HG03558 (cell line): ENCODE data around the gene AJM1.
"Not testable (repeated sequence)": the region's sequence is repeated elsewhere in the genome, so short reads cannot be mapped to it uniquely, and the experiment has no call there.

ENCODE experiments used
- ATAC-seq: cut with Tn5 transposase; IDR thresholded peaks from one replicate; pipeline ENCODE4 v1.9.1; 2021; ENCODE audit warnings: moderate number of reproducible peaks; ENCODE audit not compliant: unreplicated experiment; ENCODE audit errors: extremely low read depth

Gene AJM1

DNA sequence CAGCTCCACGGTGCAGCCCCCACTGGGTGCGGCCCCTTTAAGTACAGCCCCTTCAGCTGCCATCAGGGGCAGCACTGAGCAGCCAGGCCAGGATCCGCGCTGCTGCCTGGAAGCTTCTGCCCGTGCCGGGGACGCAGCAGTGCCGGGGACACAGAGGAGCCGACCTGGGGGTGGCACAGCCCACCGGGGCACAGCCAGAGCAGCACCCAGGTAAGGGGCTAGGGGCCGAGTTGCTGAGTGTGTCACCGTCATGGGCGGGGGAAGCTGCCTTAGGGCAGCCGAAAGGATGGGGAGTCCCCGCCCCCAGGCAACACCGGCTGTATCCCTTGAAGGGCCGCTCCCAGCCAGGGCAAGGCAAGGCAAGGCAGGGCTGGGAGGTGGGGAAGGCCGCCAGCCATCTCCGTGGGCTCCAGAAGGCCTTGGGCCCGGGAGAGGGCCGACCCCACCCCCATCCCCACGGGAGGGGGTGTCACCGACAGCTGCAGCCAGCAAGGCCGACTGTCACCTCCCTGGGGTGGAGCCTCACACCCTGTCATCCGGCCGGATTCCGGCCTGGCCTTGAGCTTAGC lies at the start of gene AJM1:
Gene AJM1 (plus strand): TSS at position 99 of the 569 bp plus-strand sequence. CDS start 1,937 bp downstream, outside the sequence.
- ATAC-seq = not testable (repeated sequence)

DNA sequence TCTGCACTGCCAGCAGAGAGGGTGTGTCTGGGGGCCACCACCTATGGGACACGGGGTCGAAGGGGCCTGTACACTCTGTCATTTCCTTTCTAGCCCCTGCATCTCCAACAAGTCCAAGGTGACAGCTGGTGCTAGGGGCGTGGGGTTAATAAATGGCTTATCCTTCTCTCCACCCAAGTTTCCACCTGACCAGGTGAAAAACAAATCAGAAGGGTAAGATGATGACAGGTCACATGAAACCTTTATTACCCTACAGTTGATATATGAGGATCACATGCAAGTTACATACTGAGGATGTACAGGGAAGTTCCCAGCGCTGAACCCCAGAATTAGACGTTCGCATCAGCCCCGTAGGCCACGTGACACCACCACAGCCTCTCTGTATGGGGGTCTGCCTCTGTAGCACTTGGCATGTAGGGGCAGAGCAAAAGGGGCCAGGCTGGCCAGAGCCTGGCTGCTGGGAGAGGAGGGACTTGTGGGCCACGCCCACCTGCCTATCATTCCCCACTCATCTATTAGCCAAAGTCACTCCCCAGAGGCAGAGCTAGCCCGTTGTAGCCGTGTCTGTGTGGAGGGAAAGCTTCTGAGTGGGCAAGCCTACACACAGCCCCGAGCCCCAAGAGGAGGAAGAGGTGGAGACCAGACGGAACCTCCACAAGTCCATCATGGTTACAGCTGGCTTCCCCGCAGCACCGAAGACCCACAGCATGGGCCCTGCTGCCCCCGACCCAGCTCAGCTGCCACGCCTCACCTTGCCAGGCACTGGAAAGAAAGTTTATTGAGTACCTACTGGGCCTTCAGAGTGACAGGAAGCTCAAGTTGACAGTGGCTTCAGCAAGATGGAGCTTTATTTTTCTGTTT lies 49.0 kb upstream of the AJM1 start:
- ATAC-seq = no peak

DNA sequence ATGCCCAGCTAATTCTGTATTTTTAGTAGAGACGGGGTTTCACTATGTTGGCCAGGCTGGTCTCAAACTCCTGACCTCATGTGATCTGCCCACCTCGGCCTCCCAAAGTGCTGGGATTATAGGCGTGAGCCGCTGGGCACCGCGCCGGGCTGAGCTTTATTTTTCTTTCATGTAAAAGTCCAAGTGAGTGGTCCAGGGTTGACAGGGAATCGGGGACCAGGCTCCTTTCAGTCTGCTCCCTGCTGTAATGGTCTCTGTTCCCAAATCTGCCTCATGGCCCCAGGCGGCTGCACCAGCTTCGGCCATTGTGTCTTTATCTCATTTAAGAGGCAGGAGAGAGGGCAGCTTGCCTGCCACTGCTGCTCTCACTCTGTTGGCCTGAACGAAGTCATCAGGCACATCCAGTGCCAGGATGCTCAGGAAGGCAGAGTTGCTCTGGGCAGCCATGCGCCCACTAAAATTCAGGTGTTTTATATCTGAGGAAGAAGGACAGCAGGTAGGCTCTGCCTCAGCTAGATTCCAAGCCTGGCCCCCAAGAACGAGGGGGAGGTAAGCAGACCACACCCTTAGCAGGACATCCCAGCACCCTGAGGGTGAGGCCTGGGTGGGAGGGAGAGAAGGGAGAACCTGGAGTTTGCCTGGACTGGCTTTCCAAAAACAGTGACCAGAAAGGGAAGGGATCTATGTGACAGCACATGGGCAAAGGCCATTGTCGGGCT lies 47.8 kb upstream of the AJM1 start:
- ATAC-seq = no peak

DNA sequence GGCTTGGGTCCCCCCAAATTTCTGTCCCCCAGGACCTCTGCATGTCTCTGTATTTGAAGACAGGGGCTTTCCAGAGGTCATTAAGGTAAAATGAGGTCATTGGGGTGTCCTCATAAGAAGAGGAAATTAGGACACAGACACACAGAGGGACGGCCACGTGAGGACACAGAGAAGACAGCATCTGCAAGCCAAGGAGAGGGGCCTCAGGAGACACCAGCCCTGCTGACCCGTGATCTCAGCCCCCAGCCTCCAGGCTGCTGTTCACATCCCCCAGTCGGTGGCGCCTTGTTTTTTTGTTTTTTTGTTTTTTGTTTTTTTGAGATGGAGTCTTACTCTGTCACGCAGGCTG lies 47.3 kb upstream of the AJM1 start:
- ATAC-seq = no peak

DNA sequence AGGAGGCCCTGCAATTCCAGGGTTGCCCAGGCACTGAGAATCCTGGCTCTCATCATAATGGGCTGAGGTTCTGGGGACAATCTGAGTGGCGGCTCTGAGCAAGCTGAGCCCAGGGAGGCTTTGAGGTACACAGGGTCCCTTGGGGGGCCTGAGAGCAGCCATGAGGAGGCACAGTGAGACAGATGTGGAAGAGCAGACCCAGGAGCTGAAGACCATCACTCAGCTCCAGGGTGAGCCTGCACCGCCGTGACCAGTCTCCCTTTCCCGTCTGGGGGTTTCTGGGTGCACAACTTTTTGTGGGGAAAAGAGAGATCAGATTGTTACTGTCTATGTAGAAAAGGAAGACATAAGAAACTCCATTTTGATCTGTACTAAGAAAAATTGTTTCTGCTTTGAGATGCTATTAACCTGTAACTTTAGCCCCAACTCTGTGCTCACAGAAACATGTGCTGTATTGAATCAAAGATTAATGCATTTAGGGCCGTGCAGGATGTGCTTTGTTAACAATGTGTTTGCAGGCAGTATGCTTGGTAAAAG lies 46.0 kb upstream of the AJM1 start, which contains the start of gene CCDC183:
Gene CCDC183 (plus strand): TSS at position 101 of the 537 bp plus-strand sequence. CDS start 60 bp downstream, at position 161.
- ATAC-seq = no peak

DNA sequence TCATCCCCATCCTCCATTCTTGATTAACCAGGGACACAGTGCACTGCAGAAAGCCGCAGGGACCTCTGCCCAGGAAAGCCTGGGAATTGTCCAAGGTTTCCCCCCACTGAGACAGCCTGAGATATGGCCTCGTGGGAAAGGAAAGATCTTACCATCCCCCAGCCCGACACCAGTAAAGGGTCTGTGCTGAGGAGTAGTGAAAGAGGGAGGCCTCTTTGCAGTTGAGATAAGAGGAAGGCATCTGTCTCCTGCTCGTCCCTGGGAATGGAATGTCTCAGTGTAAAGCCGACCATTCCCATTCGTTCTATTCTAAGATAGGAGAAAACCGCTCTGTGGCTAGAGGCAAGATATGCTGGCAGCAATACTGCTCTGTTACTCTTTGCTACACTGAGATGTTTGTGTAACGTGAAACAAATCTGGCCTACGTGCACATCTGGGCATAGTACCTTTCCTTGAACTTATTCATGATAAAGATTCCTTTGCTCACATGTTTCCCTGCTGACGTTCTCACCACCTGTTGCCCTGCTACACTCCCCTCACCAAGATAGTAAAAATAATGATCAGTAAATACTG lies 45.4 kb upstream of the AJM1 start:
- ATAC-seq = not testable (repeated sequence)

DNA sequence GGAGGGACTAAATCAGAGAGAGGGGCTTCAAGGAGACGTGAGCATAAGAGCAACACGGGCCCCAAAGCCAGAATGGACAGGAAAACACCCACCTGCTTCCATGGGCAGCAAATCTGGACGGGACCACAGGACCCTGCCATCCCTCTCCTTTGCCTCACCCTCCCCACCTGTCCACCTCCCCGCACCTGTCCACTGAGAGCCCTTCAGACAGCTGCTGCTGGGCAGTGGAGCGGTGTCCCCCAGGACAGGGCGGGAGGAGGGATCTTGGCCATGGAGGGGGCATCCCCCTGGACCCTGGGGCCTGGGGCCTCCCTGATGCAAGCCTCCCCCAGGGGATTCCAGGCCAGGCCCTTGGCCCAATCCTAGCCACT lies 43.6 kb upstream of the AJM1 start:
- ATAC-seq = no peak

DNA sequence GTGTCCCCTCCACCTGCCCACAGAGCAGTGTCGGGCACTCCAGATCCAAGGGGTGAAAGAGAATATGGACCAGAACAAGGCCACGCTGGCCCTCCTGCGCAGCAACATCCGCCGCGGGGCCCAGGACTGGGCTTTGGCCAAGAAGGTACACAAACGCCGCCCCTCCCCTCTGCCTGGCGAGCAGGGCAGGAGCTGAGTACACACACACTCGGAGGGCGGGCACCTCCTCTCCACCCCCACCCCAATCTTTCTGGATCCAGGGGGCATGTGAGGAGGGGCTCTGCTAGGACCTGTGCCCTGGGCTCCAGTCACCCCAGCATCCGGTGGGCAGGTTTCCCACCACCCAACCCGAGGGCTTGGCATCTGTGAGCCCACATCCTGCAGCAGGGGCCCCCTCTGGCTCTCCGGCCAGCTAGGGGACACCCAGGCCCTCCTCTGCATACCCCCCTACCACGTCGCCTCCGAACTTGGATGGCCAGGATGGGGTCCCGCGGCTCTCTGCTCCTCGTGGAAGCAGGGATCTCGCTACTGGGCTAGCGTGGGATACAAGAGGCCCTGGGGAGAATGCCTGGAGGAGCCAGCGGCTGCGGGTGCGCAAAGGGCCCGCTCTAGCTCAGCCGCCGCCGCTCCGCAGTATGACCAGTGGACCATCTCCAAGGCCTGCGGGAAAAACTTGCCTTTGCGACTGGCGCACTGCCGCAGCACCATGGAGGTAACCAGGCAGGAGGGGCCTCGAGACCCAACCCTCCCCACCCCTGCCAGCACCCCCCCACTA lies 43.0 kb upstream of the AJM1 start:
- no peak for ATAC-seq

DNA sequence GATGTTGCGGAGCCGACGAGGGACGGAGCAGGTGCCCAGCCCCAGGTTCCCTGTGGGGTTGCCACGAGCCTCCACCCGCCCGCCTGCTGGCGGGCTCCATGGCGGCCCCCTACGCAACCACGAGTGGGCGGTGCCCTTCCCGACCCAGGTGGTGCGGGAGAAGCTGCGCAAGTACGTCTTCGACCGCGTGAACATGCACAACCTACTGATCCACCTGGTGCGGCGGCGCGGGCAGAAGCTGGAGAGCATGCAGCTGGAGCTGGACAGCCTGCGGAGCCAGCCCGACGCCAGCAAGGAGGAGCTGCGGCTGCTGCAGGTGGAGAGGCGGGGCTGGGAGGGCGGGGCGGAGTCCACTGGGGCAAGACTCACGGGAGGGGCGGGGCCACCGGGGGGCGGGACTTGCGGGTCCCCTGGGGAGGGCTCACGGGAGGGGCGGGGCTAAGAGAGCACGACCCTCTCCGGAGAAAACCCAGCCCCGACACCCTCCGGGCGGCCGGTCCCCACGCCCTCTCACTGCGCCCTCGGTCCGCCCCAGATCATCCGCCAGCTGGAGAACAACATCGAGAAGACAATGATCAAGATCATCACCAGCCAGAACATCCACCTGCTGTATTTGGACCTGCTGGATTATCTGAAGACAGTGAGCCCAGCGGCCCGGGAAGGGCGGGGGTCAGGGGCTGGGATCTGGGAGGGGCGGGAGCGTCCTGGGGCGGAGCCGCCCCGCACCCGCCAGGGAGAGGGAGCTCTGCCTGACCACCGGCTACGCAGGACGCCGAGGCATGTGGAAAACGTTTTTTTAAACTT lies 42.2 kb upstream of the AJM1 start:
- no peak for ATAC-seq

DNA sequence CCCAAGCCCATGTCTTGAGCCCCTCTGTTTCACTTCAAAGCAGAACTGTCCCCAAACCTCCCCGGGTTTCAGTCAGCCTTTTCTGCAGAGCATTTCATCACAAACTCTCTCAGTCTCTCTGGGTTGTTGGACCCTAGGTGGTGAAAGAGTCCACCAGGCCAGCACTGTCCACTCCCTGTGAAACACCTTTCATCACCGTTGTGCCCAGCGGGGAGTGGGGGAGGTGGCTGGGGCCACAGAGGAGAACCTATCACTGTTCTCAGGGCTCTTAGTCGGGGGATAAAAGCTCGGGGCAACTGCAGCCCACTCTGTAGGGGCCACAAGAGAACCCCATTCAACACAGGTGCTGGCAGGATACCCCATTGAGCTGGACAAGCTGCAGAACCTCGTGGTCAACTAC lies 40.0 kb upstream of the AJM1 start:
- no peak for ATAC-seq

DNA sequence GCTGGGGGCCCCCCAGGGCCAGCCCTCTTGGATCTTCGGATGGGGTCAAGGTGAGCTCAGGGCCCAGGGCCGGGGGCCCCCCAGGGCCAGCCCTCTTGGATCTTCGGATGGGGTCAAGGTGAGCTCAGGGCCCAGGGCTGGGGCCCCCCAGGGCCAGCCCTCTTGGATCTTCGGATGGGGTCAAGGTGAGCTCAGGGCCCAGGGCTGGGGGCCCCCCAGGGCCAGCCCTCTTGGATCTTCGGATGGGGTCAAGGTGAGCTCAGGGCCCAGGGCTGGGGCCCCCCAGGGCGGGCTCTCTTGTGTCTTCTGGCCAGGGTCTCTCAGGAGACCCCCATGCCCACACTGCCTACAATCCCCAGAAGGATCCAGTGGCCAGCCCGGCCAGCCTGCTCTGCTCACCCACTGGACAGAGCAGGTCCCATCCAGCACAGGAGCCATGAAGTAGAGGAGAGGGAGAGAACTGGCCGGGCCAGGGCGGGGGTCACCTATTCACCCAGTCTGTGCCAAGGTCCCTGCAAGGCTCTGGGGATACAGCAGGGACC lies 39.2 kb upstream of the AJM1 start:
- ATAC-seq = not testable (repeated sequence)

DNA sequence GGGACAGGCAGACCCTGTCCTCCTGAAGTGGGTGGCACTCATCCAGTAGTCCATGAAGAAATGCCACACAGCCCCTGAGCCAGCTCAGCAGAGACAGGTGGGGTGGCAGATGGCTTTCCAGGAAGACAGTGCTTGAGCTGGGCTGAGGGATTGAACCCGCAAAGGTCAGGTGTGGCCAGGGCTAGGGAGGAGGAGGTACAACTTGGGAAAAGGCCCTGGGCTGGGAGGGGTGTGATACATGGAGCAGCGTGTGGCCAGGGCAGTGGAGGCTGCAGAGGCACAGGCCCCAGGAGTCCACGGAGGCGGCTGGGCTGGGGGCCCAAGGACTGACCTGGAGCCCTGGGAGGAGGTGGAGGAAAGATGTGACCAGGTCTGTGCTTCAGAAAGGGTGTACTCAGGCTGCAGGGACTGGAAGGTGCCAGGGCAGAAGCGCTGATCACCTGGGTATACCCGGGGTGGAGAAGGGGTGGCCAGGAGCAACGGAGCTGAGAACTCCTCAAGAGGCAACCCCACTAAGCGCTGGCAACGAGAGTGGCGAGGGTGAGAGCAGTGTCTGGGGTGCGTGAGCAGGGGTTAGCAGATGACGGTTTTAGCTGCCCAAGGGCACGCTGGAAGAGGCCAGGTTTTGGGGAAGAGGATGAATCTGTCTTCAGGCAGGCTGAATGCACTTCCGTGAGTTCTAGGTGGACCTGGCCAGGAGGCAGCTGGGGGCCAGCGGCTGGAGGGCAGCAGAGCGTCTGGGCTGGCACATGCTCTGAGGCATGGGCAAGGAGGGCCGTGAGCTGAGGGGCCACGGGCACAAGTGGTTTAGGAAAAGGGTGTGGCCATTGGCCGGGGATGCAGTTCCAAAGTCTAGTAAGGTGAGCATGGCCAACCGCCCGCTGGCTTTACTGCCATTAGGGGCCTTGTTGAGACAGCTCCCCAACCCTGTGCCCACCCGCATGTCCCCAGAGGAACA lies 38.4 kb upstream of the AJM1 start:
- no peak for ATAC-seq

DNA sequence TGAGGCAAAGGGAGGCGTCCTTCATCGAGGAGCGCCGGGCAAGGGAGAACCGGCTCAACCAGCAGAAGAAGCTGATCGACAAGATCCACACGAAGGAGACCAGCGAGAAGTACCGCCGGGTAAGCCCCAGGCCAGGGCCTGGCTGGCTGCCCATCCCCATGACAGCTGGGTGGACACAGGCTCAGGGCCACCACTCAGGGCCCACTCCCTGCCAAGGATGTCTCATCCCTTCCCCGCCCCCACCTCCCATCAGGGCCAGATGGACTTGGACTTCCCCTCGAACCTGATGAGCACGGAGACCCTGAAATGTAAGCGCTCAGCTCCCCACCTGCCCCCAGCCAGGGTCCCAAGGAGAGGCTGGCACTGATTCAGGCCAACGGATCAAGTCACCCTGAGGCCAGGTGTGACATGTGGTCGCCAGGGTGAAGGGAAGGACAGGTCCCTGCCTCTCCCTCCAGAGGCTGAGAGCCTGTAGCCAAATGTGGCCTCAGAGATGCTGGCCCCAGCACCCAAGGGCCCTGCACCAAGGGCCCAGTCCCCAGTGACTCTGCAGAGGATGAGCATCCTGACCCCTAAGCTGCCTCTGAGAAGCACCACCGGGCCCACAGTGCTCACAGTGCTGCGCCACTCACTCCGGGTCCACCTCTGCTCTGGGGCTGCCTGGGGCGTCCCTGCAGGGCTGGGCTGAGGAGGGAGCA lies 37.6 kb upstream of the AJM1 start:
- no peak for ATAC-seq

DNA sequence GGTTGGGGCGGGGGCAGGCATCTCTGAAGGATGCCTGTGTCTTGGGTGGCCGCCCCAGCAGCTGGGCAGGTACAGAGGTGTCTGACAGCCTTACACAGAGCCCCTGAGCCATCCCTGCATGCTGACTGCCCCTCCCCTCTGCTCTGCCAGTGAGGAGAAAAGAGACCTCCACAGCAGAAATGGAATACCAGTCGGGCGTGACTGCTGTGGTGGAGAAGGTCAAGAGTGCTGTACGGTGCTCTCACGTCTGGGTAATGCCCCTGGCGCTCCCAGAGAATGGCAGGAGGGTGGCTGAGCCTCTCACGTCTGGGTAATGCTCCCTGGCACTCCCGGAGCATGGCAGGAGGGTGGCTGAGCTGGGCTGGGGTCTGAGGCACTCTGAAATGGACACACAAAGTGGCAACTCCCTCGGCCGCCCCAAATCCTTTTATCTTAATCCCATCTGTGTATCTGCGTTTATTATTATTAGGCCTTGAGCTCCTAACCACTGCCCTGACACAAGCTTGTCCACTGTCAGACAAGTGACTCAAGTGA lies 37.0 kb upstream of the AJM1 start:
- ATAC-seq = no peak

DNA sequence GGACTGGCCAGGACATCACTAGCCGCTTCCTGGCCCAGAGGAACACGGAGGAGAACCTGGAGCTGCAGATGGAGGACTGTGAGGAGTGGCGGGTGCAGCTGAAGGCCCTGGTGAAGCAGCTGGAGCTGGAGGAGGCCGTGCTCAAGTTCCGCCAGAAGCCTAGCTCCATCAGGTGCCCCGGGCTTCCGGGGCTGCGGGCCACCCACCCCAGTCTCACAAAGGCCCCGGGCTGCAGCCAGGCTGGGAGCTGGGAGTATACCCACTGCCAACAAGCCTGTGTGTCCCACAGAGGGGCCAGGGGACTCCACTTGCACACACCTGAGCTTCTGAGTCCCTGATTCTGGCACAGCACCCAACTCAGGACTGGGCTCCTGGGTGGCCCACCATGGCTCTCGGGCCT lies 36.2 kb upstream of the AJM1 start:
- ATAC-seq = no peak

DNA sequence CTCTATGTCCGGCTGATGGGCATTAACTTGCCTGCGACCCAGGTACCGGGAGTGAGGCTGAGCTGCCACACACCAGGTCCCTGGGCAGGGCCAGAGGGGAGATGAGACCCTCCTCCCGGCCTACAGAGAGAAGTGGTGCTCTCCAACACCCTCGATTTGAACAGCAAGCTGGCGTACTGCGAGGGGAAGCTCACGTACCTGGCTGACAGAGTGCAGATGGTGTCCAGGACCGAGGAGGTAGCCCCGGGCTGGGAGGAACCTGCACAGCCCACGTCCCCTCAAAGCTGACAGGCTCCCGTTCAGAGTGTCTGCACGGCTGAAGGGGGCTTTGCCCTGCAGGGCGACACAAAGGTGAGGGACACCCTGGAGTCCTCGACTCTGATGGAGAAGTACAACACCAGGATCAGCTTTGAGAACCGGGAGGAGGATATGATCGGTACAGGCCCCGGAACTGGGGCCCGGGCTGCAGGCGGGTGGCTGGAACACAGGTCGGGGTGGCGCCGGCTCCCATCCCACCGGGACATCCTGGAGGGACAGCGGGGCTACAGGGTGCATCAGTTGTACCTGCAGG lies 35.6 kb upstream of the AJM1 start:
- no peak for ATAC-seq
